ENCODE measurements around the gene RPRD1A.
A peak's percentile ranks its signal among the peaks of the same experiment; 100 is the strongest.
"Not testable (repeated sequence)": the region's sequence is repeated elsewhere in the genome, so short reads cannot be mapped to it uniquely, and the experiment has no call there.

RPRD1A gene, protein sequence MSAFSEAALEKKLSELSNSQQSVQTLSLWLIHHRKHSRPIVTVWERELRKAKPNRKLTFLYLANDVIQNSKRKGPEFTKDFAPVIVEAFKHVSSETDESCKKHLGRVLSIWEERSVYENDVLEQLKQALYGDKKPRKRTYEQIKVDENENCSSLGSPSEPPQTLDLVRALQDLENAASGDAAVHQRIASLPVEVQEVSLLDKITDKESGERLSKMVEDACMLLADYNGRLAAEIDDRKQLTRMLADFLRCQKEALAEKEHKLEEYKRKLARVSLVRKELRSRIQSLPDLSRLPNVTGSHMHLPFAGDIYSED

DNA sequence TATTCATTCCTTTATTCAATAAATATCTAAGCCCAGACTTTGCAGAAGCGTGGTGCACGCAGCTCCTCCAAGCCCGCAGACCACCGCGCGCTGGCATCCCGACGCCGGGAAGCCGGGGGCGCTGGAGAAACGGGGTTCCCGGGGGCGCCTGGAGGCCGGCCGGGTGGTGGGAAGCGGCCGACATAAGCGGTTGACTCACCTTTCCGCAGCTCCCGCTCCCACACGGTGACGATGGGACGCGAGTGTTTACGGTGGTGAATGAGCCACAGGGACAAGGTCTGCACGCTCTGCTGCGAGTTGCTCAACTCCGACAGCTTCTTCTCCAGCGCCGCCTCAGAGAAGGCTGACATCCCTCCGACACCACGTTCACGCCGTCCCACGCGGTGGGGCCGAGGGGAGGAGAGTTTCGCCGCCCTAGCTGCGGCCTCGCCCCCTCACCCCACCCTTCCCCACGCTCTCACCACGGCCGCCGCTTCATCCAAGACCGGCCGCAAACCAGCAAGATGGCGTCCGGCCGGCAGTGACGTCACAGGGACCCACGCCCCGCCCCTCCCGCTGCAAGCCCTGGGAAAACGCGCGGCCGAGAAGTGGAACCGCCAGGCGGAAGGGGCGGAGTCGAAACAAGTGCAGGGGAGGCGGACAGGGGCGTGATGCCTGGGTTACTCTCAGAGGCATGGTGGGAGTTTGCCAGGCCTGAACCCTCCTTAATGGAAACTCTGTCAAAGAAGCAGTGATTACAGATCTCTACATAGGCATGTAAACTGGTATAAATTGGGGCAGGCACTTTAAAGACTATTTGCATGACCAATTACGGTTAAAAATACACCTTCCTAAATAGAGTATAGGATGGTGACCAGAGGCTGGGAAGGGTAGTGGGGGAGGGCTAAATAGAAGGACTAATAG is at the start of gene RPRD1A:
RPRD1A (minus strand) TSS at position 505 of the 903 bp plus-strand sequence; CDS start at position 350, 155 bp downstream.
- peak; percentile 77 to 79 for DNase-seq (ENCODE audit: low read depth in 2 of 2)

DNA sequence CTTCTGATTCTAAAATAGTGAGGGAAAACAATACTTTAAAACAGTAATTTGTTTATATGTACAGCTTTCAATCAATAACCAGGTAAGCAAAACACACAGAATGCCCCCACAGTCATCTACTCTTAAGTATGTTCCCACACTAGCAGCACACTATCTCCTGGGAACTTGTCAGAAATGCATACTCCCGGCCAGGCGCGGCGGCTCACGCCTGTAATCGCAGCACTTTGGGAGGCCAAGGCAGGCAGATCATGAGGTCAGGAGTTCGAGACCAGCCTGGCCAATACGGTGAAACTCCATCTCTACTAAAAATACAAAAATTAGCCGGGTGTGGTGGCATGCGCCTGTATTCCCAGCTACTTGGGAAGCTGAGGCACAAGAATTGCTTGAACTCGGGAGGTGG is 49.4 kb upstream of the RPRD1A start:
- not testable (repeated sequence) for DNase-seq (ENCODE audit: low read depth in 2 of 2)

DNA sequence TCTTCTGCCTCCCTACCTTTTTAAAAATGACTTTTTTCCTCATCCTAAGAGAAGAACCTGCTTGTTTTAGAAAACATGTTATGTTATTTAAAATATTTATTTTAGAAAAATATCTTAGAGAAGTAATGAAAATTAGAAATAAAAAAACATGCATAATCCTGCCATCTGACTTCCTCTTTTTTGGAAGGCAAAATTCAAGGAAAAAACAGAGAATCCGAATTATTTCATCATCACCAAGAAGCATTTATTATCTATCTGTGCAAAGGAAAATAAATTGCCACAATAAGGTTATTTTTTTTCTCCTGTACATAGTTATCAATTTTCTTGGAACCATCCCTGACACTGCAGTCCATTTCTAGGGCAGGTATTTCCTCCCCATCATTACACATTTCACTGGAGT is 47.4 kb upstream of the RPRD1A start:
- DNase-seq (ENCODE audit: low read depth in 2 of 2) = no peak

DNA sequence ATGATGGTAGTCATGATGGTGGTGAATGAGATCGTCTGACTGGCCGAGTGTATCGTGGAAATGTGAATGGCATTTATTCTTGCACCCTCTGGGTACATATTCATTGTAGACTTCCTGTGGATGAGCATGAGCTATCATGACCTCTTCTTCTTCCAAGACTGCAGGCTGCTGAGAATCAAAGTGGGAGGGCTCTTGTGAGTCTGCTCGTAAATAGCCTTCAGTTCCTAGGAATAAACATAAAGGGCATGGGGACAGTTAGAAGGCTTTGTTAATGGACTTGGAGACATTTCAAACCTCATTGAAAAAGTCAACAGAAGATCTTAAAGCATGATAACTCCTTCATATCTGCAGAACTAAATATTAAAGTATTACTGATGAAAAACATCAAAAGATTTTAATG is 46.9 kb upstream of the RPRD1A start:
- no peak for DNase-seq (ENCODE audit: low read depth in 2 of 2)

DNA sequence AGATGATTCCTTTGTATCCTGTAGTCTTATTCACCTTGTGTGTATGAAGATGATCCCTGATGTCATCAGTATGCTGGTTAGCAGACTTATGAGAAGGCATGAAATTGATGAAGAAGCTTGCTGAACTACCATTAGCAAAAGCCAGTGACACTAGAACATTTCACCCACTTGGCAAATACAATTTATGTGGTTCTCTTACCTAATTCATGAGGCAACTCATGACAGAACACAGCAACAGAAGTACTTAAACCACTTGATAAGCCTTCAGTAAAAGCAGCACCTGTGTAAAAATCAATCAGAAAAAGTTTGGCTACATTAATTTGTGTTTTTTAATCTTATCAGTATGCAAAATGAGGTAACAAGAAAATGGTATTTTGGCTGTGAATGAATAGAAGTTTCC is 44.9 kb upstream of the RPRD1A start:
- DNase-seq (ENCODE audit: low read depth in 2 of 2) = no peak

DNA sequence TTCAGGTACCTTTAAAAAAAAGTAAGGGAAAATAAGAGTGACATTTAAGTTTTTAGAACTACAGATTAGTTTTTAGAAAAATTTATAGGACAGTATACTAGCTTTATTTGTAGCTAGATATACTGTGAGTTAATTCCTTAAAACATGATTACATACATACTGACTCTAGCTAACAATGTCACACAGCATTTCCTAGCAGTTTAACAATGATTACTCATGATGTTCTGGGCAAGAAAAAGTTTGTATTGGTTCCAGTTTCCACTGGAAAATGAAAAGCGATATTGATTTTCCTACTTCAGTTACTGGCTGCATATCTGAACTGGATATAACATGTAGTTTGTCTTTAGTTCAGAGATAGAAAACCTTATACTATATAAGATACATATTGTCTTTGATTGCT is 42.4 kb upstream of the RPRD1A start:
- no peak for DNase-seq (ENCODE audit: low read depth in 2 of 2)

DNA sequence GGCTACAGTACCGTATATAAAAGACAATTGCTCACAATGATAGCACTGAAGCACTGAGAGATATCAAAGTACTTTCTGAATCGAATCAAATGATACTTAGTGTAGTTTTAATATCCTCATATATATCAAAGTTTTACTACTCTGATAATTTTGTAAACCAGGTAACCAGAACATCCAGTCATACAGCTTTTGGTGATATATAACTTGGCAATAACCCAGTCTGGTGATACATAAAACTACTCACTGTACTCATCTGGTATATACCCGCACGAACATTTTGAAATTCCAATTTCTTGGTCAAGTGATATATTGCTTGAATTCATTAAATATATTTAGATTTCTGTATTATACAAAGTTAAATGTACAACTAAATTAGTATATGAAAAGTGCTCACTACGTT is 41.2 kb upstream of the RPRD1A start:
- no peak for DNase-seq (ENCODE audit: low read depth in 2 of 2)

DNA sequence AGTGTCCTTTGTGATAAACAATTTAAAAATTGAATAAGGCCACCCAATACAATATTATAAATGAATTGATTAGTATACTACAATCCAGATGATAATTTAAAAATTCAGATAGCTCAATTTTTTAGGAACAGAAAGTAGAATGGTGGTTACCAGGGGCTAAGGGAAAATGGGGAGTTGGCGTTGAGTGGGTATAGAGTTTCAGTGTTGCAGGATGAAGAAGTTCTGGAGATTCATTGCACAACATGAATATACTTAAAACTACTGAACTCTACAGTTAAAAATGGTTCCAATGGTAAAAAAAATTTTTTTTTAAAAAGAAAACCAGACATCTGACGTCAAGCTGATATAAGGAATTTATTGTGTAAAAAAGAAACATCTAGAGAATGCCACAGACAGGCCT is 40.8 kb upstream of the RPRD1A start:
- DNase-seq (ENCODE audit: low read depth in 2 of 2) = no peak

DNA sequence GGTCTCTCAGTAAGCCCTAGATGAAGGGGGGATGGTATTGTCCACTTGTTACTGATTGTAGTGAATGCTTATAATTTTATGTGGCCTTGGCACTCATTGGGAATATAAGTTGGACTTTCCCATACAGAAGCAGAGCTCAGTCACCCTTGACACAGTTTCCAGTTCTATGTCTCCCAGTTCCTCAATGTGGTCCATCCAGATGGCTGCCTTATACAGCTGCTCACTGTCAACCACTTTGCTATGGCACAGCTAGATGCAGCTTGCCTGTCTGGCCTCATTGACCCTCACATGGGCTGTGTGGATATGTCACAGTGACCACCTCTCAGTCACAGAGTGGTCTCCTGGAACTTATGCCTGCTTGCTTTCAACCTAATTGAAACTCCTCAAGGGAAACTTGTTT is 40.1 kb upstream of the RPRD1A start:
- DNase-seq (ENCODE audit: low read depth in 2 of 2) = no peak

DNA sequence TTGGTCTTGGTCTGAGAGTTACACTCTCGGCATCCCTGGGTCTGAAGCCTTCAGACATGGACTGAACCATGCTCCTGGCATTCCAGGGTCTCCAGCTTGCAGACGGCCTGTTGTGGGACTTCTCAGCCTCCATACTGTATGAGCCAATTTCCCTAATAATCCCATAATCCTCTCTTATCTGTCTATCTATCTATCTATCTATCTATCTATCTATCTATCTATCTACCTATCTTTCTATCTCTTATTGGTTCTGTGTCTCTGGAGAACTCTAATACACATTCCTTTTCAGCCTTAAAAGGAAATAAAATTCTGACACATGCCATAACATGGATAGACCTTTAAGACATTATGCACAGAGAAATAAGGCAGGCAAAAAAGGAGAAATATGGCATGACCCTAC is 37.4 kb upstream of the RPRD1A start:
- no peak for DNase-seq (ENCODE audit: low read depth in 2 of 2)

DNA sequence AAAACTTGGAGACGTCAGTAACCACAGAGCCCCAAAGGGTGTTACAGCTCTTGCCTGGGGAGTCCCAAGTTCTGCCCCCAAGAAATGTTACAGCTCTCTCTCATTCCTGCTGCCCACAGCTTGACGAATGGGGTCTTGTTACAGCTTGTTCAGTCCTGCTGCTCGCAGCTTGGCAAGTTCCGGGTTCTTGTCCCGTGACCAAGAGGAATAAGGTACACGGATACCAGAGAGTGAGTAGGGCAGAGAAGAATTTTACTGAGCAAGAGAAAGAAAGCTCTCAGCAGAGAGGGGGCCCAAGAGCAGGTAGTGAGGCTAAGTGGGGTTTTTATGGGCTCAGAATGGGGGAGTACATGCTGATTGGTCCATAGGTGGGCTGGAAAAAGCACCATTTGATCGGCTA is 34.6 kb upstream of the RPRD1A start:
- DNase-seq (ENCODE audit: low read depth in 2 of 2) = no peak

DNA sequence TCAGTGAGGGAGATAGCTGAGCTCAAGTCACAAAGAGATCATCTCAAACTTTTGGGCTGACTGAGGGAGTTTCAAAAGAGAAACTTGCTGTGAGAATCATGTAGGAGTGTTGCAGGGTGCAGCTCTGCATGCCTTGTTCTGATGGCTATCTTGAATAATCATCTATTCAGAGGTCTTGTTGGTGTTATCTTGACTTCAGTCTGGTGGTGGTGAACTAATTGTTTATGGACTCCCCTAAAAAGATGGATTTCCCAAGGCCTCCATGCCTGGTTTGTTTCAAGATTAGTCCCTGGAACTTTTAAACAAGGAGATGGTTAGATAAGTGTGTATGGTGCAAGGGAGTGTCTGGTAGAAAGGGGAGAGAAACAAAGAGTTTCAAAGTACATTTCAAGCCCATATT is 32.0 kb upstream of the RPRD1A start:
- no peak for DNase-seq (ENCODE audit: low read depth in 2 of 2)

DNA sequence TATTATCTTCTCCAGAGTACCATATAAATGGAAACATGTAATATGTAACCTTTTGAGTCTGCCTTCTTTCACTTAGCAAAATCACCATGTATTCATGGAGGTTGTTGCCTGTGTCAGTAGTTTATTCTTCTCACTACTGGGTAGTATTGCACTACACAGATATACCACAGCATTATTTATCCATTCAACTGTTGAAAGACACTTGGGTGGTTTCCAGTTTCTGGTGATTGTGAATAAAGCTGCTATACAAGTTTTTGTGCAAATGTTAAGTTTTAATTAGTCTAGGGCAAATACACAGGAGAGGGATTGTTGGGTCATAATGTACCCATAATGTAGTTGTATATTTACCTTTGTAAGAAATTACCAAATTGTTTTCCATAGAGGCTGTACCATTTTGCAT is 29.6 kb upstream of the RPRD1A start:
- no peak for DNase-seq (ENCODE audit: low read depth in 2 of 2)

DNA sequence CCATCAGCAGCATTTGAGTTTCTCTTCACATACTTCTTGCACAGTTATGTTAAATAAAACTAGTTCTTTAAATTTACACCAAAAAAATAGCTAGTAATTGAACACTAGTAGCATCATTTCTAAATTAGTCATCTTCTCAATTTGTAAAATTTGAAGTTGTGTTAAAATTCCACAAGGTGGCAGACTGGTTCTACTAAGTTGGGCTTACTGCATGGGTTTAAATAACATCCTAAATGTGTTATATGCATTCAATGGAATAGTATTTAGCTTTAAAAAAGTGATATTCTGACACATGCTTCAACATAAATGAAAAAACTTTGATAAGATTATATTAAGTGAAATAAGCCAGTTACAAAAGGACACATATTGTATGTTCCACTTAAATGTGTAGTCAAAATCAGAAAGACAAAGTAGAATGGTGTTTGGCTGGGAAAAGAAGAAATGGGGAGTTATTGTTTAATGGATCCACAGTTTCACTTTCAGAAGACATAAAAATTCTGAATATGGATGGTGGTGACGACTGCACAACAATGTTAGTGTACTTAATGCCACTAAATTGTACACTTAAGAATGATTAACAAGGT is 28.7 kb upstream of the RPRD1A start:
- peak; percentile 39 to 46 for DNase-seq (ENCODE audit: low read depth in 2 of 2)

DNA sequence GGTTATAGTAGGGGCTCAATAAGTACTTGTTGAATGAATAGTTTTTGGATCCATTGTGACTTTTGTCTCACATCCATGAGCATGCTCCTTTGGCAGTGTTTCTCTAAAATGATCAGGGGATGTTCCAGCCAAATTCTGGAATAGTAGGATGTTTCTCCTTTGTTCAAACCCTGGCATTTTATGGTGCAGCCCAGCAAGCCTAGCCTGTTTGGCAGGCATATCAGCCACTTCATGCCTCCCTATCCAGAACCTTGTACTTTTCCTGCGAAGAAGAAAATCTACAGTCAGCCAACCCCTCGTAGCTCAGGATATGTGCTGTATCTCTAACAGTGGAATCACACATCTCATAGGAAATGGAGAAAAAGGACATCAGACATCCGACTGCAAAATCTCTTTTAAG is 27.1 kb upstream of the RPRD1A start:
- DNase-seq (ENCODE audit: low read depth in 2 of 2) = no peak

DNA sequence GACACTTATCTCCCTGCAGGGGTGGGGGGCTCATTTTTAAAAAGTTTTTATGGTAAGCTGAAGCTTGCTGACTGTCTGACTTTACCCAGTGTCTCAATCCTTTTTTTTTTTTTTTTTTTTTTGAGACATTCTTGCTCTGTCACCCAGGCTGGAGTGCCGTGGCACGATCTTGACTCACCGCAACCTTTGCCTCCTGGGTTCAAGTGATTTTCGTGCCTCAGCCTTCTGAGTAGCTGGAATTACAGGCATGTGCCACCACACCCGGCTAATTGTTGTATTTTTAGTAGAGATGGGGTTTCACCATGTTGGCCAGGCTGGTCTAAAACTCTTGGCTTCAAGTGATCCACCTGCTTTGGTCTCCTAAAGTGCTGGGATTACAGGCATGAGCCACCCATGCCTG is 24.8 kb upstream of the RPRD1A start:
- not testable (repeated sequence) for DNase-seq (ENCODE audit: low read depth in 2 of 2)

DNA sequence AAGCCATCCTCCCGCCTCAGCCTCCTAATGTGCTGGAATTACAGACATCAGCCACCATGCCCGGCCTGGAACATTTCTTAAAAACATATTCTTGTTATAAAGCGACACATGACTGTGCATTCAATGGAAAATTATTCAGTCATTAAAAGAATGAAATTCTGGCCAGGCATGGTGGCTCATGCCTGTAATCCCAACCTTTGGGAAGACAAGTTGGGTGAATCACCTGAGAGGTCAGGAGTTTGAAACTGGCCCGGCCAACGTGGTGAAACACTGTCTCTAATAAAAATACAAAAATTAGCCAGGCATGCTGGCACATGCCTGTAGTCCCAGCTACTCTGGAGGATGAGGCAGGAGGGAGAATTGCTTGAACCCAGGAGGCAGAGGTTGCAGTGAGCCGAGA is 21.6 kb upstream of the RPRD1A start:
- no peak for DNase-seq (ENCODE audit: low read depth in 2 of 2)

DNA sequence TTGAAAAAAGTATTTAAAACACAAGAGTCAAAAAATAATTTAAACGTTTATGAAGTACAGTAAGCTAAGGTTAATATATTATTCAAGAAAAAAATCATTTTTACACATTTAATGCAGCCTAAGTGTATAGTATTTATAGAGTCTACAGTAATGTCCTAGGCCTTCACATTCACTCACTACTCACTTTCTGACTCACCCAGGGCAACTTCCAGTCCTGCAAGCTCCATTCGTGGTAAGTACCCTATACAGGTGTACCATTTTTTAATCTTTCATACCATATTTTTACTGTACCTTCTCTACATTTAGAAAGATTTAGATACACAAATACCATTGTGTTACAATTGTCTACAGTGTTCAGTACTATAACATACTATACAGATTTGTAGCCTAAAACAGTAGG is 20.9 kb upstream of the RPRD1A start:
- DNase-seq (ENCODE audit: low read depth in 2 of 2) = no peak

DNA sequence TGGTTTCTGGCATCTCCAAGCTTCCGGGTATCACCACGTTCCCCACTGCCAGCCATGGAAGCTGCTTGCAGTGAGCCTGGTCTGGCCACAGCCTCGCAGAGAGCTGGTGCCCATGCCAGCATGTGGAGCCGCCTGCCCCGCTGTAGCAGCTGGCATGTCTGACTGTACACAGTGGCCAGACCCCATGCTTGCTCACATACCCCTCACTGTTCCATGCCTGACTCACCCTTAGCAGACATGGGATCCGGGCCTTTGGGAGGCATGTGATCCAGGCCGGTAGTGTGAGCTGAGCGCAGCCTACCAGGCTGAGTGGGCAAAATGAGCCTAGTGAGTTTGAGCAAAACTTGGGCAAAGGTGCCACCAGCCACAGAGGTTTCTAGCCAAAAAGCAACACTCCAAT is 18.8 kb upstream of the RPRD1A start:
- DNase-seq (ENCODE audit: low read depth in 2 of 2) = no peak

DNA sequence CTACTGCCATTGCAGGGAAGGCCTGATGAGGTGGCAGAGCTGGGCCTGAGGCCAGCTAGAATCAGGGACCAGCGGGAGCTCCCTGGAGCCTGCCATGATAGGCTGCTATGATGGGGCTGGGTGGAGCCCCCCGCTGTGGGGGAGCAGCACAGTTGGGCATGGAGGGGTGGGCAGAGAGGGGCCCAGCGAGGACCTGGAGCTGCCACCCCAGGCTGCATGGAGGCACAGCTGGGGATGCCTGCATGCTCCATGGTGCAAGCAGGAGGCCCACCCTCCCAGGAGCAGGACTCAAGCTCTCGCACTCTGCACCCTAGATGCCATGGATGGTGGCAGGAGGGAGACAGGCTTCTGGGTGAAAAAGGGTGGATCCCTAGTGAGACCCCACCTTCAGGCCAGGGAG is 17.8 kb upstream of the RPRD1A start:
- no peak for DNase-seq (ENCODE audit: low read depth in 2 of 2)

DNA sequence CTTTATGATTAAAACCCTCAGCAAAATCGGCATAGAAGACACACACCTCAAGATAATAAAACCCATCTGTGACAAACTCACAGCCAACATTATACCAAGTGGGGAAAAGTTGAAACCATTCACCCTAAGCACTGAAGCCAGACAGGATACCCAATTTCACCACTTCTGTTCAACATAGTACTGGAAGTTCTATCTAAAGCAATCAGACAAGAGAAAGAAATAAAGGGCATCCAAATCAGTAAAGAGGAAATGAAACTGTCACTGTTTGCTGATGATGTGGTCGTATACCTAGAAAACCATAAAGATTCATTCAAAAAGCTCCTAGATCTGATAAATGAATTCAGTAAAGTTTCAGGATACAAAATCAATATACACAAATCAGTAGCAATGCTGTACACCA is 16.4 kb upstream of the RPRD1A start:
- DNase-seq (ENCODE audit: low read depth in 2 of 2) = no peak

DNA sequence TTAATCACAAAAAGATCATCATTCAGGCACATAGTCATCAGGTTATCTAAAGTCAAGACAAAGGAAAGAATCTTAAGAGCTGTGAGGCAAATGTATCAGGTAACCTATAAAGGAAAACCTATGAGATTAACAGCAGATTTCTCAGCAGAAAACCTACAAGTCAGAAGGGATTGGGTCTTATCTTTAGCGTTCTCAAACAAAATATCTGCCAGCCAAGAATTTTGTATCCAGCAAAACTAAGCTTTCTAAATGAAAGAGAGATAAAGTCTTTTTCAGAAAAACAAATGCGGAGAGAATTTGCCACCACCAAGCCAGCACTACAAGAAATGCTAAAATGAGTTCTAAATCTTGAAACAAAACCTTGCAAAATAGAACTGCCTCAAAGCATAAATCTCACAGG is 13.8 kb upstream of the RPRD1A start:
- not testable (repeated sequence) for DNase-seq (ENCODE audit: low read depth in 2 of 2)
